Progenitor cell of endocrine pancreas (in vitro differentiated cells): ENCODE results near the gene ALG1L2. TPM values are rescaled to one million over a fixed set of nuclear protein-coding genes. Genes with fewer than 3 reads are reported as not detected.
"Not testable (repeated sequence)": the region's sequence is repeated elsewhere in the genome, so short reads cannot be mapped to it uniquely, and the experiment has no call there.

Experiments
- DNase-seq: peaks from one replicate; pipeline ENCODE4 v3.0.0; 2021; ENCODE audit warnings: low spot score; ENCODE audit not compliant: unreplicated experiment
- H3K27ac Mint-ChIP-seq: 2 replicates; pipeline ENCODE4 v1.8.0; 2021; ENCODE audit warnings: mild to moderate bottlenecking, moderate library complexity, mixed read lengths
- H3K27me3 Mint-ChIP-seq: 2 replicates; pipeline ENCODE4 v1.8.0; 2021; ENCODE audit warnings: mixed read lengths
- H3K36me3 Mint-ChIP-seq: 2 replicates; pipeline ENCODE4 v1.8.0; 2022; ENCODE audit warnings: mixed read lengths; ENCODE audit not compliant: insufficient read depth
- H3K4me1 Mint-ChIP-seq: 2 replicates; pipeline ENCODE4 v1.8.0; 2021; ENCODE audit warnings: low read depth, mixed read lengths
- H3K4me3 Mint-ChIP-seq: 2 replicates; pipeline ENCODE4 v1.8.0; 2021; ENCODE audit warnings: low read depth, mild to moderate bottlenecking, moderate library complexity, mixed read lengths
- H3K9me3 Mint-ChIP-seq: 2 replicates; pipeline ENCODE4 v1.8.0; 2021; ENCODE audit warnings: low read depth, mixed read lengths
- total RNA-seq: library from RNA; stranded (reverse); gene quantifications from 2 replicates; pipeline ENCODE4 v1.2.1, GENCODE V29; 2021
- TF ChIP-seq, protein P1 (sequence below): fragments of 200-600 bp; sonication (generic); IDR thresholded peaks from one replicate; pipeline ENCODE4 v1.5.0; 2021; ENCODE audit warnings: antibody characterized with exemption, mild to moderate bottlenecking; ENCODE audit not compliant: unreplicated experiment

Gene ALG1L2
- total RNA-seq, 1 donor from 2014 or later: 3.9 TPM

- not testable (repeated sequence) for H3K27ac Mint-ChIP-seq, H3K36me3 Mint-ChIP-seq
- peaks cover 14% of the 10 kb centered on the region for H3K4me1 Mint-ChIP-seq
These were observed 22.9 kb upstream of the ALG1L2 start for GRCh38 chr3:130058716-130059115.

DNA sequence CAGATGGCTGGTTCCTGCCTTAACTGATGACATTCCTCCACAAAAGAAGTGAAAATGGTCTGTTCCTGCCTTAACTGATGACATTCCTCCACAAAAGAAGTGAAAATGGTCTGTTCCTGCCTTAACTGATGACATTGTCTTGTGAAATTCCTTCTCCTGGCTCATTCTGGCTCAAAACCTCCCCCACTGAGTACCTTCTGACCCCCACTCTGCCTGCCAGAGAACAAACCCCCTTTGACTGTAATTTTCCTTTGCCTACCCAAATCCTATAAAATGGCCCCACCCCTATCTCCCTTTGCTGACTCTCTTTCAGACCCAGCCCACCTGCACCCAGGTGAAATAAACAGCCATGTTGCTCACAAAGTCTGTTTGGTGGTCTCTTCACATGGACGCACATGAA lies 22.5 kb upstream of the ALG1L2 start:
- H3K36me3 Mint-ChIP-seq, H3K27ac Mint-ChIP-seq, H3K9me3 Mint-ChIP-seq, H3K4me3 Mint-ChIP-seq, DNase-seq: not testable (repeated sequence)
- Mint-ChIP-seq H3K27me3 (peaks cover 29% of the 10 kb centered on the region), H3K4me1 (peaks cover 19% of the 10 kb centered on the region)

More at GRCh38 chr3:130058716-130059115, 22.9 kb upstream of the ALG1L2 start:
- not testable (repeated sequence) for DNase-seq, H3K4me3 Mint-ChIP-seq, H3K9me3 Mint-ChIP-seq
- H3K27me3 Mint-ChIP-seq: peaks cover 29% of the 10 kb centered on the region

DNA sequence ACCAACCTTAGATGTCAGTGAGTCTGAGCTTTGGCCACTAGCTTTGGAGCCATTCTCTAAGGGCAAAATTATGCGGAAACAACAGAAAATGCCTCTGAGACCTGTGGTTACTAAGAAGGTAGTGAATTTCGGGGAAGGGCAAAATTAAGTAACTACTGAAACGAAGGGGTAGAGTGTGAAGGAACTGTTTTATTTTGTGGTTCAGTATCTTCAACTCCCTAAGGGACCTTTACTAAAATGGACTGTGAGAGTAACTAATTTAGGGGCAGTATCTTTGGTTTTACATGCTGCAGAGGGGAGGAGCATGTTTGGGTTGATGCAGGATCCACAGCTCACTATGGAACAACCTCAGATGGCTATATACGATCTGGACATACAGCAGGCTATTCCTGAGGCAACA lies 8.0 kb upstream of the ALG1L2 start:
- no peak for DNase-seq
- Mint-ChIP-seq H3K4me1 (no peaks in the 10 kb centered on the region), H3K27me3 (peaks cover 2% of the 10 kb centered on the region), H3K4me3 (no peak overlapping the region), H3K36me3 (no peaks in the 10 kb centered on the region), H3K9me3 (no peaks in the 10 kb centered on the region), H3K27ac (no peak overlapping the region)
- TF ChIP-seq, protein P1, sequence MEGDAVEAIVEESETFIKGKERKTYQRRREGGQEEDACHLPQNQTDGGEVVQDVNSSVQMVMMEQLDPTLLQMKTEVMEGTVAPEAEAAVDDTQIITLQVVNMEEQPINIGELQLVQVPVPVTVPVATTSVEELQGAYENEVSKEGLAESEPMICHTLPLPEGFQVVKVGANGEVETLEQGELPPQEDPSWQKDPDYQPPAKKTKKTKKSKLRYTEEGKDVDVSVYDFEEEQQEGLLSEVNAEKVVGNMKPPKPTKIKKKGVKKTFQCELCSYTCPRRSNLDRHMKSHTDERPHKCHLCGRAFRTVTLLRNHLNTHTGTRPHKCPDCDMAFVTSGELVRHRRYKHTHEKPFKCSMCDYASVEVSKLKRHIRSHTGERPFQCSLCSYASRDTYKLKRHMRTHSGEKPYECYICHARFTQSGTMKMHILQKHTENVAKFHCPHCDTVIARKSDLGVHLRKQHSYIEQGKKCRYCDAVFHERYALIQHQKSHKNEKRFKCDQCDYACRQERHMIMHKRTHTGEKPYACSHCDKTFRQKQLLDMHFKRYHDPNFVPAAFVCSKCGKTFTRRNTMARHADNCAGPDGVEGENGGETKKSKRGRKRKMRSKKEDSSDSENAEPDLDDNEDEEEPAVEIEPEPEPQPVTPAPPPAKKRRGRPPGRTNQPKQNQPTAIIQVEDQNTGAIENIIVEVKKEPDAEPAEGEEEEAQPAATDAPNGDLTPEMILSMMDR: no peak

GRCh38 chr3:130077636-130078035 lies 4.0 kb upstream of the ALG1L2 start:
- H3K36me3 Mint-ChIP-seq: no peaks in the 10 kb centered on the region
- H3K4me3 Mint-ChIP-seq: no peak overlapping the region
- no peak overlapping the region for H3K27ac Mint-ChIP-seq
- no peak for DNase-seq
- TF ChIP-seq, protein P1: no peak
- H3K27me3 Mint-ChIP-seq: peaks cover 4% of the 10 kb centered on the region
- peaks cover 4% of the 10 kb centered on the region for H3K4me1 Mint-ChIP-seq
- H3K9me3 Mint-ChIP-seq: no peaks in the 10 kb centered on the region

DNA sequence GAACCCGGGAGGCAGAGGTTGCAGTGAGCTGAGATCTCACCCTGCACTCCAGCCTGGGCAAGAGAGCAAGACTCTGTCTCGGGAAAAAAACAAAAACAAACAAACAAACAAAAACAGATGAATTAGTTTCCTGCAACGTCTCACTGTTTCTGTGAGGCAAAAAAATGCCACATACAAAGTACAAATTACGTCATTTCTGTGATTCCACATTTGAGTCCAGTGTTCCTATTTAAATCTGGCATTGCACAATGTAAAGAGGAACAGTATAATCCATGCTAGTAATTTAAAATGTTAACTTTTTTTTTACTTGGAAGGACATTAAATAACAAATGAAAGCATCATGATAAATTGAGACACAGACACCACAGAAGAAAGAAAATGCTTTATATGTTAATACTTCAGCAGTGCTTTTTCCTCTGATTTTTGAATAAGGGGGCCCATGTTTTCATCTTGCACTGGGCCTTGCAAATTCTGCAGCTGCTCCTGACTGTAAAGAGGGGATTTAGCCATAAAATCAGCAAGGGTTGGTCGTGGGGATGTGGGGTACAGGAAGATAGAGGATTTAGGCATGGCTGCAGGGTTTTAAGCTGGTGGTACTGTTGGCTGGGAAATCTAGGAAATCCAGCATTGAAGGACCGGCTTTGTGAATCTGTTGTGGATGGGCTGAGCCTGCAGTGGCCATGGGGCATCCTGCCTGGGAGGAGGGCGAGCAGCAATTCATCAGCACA lies 1.9 kb downstream of the ALG1L2 start:
- not testable (repeated sequence) for H3K36me3 Mint-ChIP-seq, H3K27ac Mint-ChIP-seq, H3K4me3 Mint-ChIP-seq

DNA sequence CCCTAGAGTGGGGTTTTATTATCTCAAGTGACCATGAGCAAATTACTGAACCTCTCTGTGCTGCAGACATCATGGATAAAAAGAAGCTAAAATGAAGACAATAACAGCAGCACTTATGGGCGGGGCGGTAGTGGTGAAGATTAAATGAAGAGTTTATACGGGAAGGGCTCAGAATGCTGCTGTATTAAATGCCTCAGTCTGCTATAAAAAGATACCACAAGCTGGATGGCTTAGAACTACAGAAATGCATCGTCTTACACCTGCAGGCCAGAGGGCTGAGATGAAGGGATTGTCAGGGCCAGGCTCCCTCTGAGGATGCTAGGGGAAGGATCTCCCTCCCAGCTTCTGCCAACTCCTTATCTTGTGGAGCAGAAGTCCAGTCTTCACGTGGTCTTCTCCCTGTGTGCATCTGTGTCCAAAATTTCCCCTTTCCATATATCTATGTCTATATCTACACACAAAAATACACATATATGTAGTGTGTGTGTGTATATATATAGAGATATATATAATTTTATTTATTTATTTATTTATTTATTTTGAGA lies 2.9 kb downstream of the ALG1L2 start:
- TF ChIP-seq, protein P1: no peak
- Mint-ChIP-seq H3K9me3 (peaks cover 7% of the 10 kb centered on the region), H3K36me3 (no peaks in the 10 kb centered on the region), H3K27me3 (peaks cover 4% of the 10 kb centered on the region), H3K4me1 (peaks cover 4% of the 10 kb centered on the region), H3K27ac (no peak overlapping the region), H3K4me3 (no peak overlapping the region)
- no peak for DNase-seq

More for the DNA sequence above, 1.9 kb downstream of the ALG1L2 start:
- not testable (repeated sequence) for DNase-seq, H3K4me1 Mint-ChIP-seq, H3K27me3 Mint-ChIP-seq, H3K9me3 Mint-ChIP-seq

DNA sequence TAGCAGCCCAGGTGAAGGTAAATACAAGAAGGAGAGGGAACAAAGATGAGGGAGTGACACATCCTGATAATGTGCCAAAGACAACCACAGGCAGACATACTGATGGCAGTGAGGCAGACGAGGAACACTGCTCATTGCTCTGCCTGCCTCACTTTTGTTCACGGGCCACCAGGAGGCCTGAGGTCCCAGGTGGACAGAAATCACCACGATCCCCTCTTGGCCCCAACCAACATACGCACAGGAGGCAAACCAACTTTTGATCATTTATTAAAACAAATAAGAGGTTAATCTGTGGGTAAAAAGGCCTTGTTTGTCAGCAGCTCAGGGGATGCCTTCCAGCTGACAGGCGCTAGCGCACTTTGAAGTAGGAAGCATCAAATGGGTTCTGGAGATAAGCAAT lies 4.2 kb downstream of the ALG1L2 start:
- H3K36me3 Mint-ChIP-seq: no peaks in the 10 kb centered on the region
- peaks cover 4% of the 10 kb centered on the region for H3K27me3 Mint-ChIP-seq
- H3K4me3 Mint-ChIP-seq: no peak overlapping the region
- peaks cover 7% of the 10 kb centered on the region for H3K9me3 Mint-ChIP-seq
- H3K27ac Mint-ChIP-seq: no peak overlapping the region
- H3K4me1 Mint-ChIP-seq: peaks cover 4% of the 10 kb centered on the region
- TF ChIP-seq, protein P1: no peak
- no peak for DNase-seq

GRCh38 chr3:130086628-130087027 lies 5.0 kb downstream of the ALG1L2 start:
- H3K36me3 Mint-ChIP-seq, H3K9me3 Mint-ChIP-seq, H3K4me1 Mint-ChIP-seq, H3K27ac Mint-ChIP-seq, DNase-seq, H3K27me3 Mint-ChIP-seq, H3K4me3 Mint-ChIP-seq: not testable (repeated sequence)
